ENCODE results near the gene FGD5. TPM values are rescaled to one million over a fixed set of nuclear protein-coding genes. Genes with fewer than 3 reads are reported as not detected.
A peak's percentile ranks its signal among the peaks of the same experiment; 100 is the strongest.

Gene FGD5
- total and polyA plus RNA-seq, 9 of the 15 experiments (the other 6 are each of a cell fraction or from before 2014, with no cell fraction given): 0.18 TPM; not detected in 8

DNA sequence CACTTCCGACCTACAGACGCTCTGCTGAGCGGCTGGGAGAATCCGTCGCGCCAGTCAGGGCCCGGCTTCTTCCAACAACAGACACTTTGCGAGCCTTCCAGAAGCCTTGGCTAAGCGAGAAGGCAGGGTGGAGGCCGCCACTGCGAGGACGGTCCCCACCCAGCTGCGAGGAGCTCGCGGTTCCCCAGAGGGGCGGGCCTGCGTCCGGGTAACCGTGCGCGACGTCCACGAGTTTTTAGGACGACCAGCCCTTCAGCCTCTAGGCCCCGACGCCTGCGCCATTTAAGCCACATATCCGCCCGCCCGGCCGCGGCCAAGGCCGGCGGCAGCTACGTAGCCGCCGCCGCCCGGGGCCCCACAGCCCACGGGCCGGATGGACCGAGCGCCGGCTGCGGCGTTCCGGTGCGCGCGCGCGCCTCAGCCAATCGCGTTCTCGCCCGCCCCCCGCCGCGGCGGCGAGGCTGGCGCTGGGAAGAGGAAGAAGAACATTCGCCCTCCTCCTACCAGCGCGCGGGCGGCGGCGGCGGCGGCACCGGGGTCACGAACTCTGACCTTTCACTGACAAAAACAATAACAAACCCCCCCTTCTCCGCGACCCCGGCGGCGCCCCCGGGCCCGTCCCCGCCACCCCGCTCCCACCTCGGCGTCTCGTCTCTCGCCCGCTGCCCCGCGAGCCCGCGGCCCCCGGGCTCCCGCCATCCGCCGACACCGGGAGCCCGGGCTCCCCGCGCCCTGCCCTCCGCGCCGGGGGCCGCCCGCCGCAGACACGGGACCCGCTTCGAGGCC lies 128.5 kb downstream of the FGD5 start, which contains the start of gene NR2C2 (continued):
- TF ChIP-seq TCF7 (IDR thresholded peaks at IDR 0.05; ENCODE audit: borderline replicate concordance) (no peak), HNRNPH1 (optimal IDR thresholded peaks at IDR 0.05; ENCODE audit: low read depth, low read length) (no peak), TEAD1 (CRISPR knock-in tag; IDR thresholded peaks at IDR 0.05) (peak in 1 of 2 experiments; percentile 81; a peak in 1 of 4 replicates), NONO (IDR thresholded peaks at IDR 0.05; ENCODE audit: low read depth in 2 of 2, low read length in 1 of 2) (peak in 1 of 2 experiments; percentile 88), MAFK (IDR thresholded peaks at IDR 0.05; ENCODE audit: low read length) (no peak), RBBP5 (IDR thresholded peaks at IDR 0.05; ENCODE audit: borderline replicate concordance, insufficient read depth, low read length, poor library complexity, severe bottlenecking) (peak; percentile 73), GABPA (tag; conservative IDR thresholded peaks at IDR 0.05; ENCODE audit: low read depth) (peak; percentile 89), SMAD1 (IDR thresholded peaks at IDR 0.05; ENCODE audit: low read depth, low read length, partially characterized antibody) (peak; percentile 57), DIDO1 (tag; IDR thresholded peaks at IDR 0.05; ENCODE audit: low read depth) (no peak), RFX7 (CRISPR knock-in tag; IDR thresholded peaks at IDR 0.05) (no peak)
- TF ChIP-seq, protein P1, sequence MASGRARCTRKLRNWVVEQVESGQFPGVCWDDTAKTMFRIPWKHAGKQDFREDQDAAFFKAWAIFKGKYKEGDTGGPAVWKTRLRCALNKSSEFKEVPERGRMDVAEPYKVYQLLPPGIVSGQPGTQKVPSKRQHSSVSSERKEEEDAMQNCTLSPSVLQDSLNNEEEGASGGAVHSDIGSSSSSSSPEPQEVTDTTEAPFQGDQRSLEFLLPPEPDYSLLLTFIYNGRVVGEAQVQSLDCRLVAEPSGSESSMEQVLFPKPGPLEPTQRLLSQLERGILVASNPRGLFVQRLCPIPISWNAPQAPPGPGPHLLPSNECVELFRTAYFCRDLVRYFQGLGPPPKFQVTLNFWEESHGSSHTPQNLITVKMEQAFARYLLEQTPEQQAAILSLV (tag; IDR thresholded peaks at IDR 0.05): no peak
- TF ChIP-seq, protein P2, sequence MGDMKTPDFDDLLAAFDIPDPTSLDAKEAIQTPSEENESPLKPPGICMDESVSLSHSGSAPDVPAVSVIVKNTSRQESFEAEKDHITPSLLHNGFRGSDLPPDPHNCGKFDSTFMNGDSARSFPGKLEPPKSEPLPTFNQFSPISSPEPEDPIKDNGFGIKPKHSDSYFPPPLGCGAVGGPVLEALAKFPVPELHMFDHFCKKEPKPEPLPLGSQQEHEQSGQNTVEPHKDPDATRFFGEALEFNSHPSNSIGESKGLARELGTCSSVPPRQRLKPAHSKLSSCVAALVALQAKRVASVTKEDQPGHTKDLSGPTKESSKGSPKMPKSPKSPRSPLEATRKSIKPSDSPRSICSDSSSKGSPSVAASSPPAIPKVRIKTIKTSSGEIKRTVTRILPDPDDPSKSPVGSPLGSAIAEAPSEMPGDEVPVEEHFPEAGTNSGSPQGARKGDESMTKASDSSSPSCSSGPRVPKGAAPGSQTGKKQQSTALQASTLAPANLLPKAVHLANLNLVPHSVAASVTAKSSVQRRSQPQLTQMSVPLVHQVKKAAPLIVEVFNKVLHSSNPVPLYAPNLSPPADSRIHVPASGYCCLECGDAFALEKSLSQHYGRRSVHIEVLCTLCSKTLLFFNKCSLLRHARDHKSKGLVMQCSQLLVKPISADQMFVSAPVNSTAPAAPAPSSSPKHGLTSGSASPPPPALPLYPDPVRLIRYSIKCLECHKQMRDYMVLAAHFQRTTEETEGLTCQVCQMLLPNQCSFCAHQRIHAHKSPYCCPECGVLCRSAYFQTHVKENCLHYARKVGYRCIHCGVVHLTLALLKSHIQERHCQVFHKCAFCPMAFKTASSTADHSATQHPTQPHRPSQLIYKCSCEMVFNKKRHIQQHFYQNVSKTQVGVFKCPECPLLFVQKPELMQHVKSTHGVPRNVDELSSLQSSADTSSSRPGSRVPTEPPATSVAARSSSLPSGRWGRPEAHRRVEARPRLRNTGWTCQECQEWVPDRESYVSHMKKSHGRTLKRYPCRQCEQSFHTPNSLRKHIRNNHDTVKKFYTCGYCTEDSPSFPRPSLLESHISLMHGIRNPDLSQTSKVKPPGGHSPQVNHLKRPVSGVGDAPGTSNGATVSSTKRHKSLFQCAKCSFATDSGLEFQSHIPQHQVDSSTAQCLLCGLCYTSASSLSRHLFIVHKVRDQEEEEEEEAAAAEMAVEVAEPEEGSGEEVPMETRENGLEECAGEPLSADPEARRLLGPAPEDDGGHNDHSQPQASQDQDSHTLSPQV (IDR thresholded peaks at IDR 0.05): peak; percentile 48; the same call in 1 of the 2 replicates
- TF ChIP-seq, protein P3, sequence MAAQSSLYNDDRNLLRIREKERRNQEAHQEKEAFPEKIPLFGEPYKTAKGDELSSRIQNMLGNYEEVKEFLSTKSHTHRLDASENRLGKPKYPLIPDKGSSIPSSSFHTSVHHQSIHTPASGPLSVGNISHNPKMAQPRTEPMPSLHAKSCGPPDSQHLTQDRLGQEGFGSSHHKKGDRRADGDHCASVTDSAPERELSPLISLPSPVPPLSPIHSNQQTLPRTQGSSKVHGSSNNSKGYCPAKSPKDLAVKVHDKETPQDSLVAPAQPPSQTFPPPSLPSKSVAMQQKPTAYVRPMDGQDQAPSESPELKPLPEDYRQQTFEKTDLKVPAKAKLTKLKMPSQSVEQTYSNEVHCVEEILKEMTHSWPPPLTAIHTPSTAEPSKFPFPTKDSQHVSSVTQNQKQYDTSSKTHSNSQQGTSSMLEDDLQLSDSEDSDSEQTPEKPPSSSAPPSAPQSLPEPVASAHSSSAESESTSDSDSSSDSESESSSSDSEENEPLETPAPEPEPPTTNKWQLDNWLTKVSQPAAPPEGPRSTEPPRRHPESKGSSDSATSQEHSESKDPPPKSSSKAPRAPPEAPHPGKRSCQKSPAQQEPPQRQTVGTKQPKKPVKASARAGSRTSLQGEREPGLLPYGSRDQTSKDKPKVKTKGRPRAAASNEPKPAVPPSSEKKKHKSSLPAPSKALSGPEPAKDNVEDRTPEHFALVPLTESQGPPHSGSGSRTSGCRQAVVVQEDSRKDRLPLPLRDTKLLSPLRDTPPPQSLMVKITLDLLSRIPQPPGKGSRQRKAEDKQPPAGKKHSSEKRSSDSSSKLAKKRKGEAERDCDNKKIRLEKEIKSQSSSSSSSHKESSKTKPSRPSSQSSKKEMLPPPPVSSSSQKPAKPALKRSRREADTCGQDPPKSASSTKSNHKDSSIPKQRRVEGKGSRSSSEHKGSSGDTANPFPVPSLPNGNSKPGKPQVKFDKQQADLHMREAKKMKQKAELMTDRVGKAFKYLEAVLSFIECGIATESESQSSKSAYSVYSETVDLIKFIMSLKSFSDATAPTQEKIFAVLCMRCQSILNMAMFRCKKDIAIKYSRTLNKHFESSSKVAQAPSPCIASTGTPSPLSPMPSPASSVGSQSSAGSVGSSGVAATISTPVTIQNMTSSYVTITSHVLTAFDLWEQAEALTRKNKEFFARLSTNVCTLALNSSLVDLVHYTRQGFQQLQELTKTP (IDR thresholded peaks at IDR 0.05; ENCODE audit: low read depth in 1 of 2, partially characterized antibody in 2 of 2): peak in 1 of 2 experiments; percentile 52
- TF ChIP-seq, protein P4, sequence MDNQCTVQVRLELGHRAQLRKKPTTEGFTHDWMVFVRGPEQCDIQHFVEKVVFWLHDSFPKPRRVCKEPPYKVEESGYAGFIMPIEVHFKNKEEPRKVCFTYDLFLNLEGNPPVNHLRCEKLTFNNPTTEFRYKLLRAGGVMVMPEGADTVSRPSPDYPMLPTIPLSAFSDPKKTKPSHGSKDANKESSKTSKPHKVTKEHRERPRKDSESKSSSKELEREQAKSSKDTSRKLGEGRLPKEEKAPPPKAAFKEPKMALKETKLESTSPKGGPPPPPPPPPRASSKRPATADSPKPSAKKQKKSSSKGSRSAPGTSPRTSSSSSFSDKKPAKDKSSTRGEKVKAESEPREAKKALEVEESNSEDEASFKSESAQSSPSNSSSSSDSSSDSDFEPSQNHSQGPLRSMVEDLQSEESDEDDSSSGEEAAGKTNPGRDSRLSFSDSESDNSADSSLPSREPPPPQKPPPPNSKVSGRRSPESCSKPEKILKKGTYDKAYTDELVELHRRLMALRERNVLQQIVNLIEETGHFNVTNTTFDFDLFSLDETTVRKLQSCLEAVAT (IDR thresholded peaks at IDR 0.05): peak in 1 of 2 experiments; percentile 14; a peak in 2 of 4 replicates

Data from K562 (cell line).